Measurements from ENCODE around the gene KLHL22.
"Not testable (repeated sequence)": the region's sequence is repeated elsewhere in the genome, so short reads cannot be mapped to it uniquely, and the experiment has no call there.

Gene KLHL22

DNA sequence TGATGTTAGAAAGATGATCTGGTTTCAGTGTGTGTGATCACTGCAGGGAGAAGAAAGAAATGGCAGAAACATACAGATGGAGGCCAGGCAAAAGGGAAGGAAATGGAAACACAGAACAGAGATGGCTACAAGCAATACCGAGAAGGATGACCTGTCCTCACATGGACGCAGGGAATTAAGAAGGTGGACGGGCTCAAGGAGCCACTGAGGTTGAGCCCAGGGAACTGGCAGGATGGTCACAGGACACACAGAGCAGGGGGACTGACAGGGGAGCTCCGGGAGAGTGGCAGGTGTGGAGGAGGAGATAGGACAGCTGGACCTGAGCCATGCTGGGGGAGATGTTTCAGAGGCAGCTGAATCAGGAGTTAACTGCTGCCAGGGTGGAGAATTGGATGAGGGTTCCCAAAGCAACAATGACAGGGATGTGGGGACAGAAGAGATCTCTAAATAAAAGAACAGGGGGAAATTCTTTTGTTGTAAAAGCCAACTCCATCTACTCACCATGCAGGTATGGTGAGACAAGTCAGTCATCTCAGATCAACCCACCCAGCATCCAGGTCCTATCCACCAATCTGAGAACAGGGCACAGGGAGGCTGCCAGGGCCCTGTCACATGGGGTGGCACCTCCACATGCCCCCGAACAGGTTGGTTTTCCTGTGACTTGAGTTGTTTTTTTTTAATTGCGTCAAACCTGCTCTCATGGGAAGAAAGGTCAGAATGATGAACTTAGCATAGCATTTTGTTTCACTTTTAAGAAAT is 26.3 kb downstream of the KLHL22 start:
- DNase-seq (ENCODE audit: low spot score): peak; percentile 26

- no peak for DNase-seq (ENCODE audit: low spot score)
Measured at GRCh38 chr22:20466659-20467379, 28.8 kb downstream of the KLHL22 start.

GRCh38 chr22:20465759-20466077 is 29.9 kb downstream of the KLHL22 start:
- DNase-seq (ENCODE audit: low spot score): no peak

DNA sequence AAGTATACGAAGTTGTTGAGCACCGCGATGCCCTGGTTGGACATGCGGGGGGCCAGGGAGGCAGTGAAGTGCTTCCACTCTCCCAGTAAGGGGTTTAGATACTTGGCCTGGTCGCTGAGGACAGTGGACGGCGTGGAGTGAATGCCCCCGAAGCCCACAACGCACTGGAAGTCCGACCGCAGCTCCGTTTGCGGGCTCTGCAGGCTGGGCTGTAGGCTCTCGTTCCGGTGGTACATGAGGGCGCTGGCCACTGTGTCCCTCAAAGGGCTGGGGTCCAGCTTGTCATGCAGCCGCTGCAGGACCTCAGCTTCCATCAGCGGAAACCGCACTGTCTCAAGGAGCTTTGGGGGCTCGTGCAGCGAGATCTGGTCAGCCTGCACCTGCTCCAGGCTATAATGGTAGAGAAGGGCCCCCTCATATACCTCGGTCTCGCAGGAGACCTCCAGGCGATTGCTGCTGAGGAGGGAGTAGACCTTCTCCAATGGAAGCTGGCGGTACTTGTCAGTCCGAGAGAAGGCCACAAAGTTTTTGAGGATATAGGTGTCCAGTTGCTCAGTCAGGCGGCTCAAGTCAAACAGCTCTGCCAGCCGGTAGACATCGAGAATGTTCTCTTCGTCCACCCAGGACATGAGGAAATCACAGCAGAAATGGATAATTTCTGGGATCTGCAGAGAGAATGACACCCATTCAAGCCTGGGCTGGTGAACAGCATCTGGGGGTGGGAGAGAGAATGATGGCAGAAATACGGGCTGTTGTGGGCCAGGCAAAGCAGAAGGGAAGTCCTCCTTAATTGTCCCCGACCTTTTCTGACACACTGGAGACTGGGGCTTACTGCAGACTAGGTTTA is 30.5 kb downstream of the KLHL22 start:
- no peak for DNase-seq (ENCODE audit: low spot score)

- no peak for DNase-seq (ENCODE audit: low spot score)
Measured at GRCh38 chr22:20464096-20464614, 31.4 kb downstream of the KLHL22 start.

GRCh38 chr22:20463324-20464095 is 32.1 kb downstream of the KLHL22 start:
- DNase-seq (ENCODE audit: low spot score): no peak

GRCh38 chr22:20459862-20460261 is 35.7 kb downstream of the KLHL22 start:
- DNase-seq (ENCODE audit: low spot score): no peak

GRCh38 chr22:20459152-20459542 is 36.4 kb downstream of the KLHL22 start:
- DNase-seq (ENCODE audit: low spot score): no peak

DNA sequence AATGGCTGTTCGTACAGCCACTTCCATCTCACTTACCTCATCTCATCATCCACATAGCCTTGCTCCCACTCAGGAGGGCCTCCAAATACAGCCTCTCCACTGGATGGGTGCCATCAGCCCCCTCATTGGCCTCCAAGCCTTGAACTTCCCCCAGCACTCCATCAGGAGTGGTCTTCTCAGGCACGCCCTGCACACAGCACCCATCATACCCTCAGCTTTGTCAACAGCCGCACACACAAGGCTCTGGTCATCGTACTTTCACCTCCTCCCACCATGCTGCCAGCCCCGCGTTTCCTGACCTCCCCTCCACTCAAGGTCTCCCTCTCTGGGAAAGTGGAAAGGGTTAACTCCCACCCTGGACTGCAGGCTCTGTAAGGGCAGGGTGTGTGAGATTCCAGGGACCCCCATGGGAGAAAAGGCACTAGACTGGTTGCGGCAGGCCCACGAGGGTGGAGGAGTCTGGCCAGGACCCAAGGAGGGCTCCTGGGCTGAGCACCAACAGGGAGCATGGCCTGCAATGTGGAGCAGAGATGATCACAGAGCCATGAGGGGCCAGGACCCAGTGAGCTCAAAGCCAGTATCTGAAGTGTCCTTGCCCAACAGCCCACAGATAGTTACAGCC is 37.0 kb downstream of the KLHL22 start:
- DNase-seq (ENCODE audit: low spot score): no peak

GRCh38 chr22:20457506-20458240 is 37.9 kb downstream of the KLHL22 start:
- no peak for DNase-seq (ENCODE audit: low spot score)

- no peak for DNase-seq (ENCODE audit: low spot score)
Measured at GRCh38 chr22:20456722-20457076, 38.9 kb downstream of the KLHL22 start.

- DNase-seq (ENCODE audit: low spot score): peak; percentile 90
Measured at GRCh38 chr22:20456064-20456721, 39.4 kb downstream of the KLHL22 start.

DNA sequence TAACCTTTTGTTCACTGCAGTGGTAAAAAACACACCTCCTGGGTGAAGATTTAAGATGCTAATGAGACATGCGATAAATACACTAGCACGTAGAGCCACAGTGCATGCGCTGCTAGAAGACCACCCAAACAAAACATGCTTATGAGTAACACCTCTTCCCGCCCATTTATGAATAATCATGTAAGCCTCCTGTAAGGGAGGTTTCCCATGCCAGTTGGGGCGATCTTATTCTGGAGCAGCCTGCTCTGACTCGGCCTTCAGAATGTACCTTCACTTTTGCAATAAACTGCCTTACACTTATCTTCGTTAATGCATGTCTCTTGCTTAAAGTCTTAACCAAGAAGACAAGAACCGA is 39.9 kb downstream of the KLHL22 start:
- no peak for DNase-seq (ENCODE audit: low spot score)

GRCh38 chr22:20453222-20453621 is 42.4 kb downstream of the KLHL22 start:
- no peak for DNase-seq (ENCODE audit: low spot score)

GRCh38 chr22:20451920-20452319 is 43.7 kb downstream of the KLHL22 start:
- DNase-seq (ENCODE audit: low spot score): no peak

- not testable (repeated sequence) for DNase-seq (ENCODE audit: low spot score)
Measured at GRCh38 chr22:20451129-20451778, 44.3 kb downstream of the KLHL22 start.

- DNase-seq (ENCODE audit: low spot score): no peak
Measured at GRCh38 chr22:20450551-20450906, 45.1 kb downstream of the KLHL22 start.

DNA sequence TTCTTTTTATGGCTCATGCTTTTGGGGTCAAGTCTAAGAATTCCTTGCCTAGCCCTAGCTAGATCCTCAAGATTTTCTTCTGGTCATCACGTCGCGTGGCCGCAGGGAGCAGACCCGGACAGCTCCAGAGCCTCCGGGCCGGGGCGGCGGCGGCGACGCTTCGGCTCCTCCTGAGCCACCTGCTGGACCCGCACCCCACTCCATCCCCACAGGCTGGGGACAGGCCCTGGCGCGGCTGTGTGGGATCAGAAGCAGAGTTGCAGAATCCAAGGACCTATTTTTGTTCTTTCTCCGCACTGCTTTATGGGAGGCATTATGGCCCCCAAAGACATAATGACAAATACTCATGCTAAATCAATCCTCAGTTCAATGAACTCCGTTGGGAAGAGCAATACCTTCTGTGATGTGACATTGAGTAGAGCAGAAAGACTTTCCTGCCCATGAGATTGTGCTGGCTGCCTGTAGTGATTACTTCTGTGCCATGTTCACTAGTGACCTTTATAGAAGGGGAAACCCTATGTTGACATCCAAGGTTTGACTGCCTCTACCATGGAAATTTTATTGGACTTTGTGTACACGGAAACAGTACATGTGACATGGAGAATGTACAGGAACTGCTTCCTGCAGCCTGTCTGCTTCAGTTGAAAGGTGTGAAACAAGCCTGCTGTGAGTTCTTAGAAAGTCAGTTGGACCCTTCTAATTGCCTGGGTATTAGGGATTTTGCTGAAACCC is 45.6 kb downstream of the KLHL22 start:
- no peak for DNase-seq (ENCODE audit: low spot score)

DNA sequence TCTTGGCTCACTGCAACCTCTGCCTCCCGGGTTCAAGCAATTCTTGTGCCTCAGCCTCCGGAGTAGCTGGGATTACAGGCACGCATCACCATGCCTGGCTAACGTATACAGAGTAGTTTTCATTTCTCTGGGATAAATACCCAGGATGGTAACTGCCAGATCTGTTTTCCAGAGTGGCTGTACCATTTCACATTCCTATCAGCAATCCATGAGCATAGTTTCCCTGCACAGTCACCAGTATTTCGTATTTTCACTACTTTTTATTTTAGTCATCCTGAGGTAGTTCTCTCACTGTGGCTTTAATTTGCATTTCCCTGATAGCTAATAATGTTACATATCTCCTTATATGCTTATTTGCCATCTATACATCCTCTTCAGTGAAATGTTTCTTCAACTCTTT is 47.0 kb downstream of the KLHL22 start:
- no peak for DNase-seq (ENCODE audit: low spot score)
